HG02588 (cell line): ENCODE results near the gene SLC7A4.

Experiments
- ATAC-seq: cut with Tn5 transposase; IDR thresholded peaks from one replicate; pipeline ENCODE4 v1.9.1; 2021; ENCODE audit warnings: mild to moderate bottlenecking, moderate library complexity; ENCODE audit not compliant: unreplicated experiment

The SLC7A4 gene

DNA sequence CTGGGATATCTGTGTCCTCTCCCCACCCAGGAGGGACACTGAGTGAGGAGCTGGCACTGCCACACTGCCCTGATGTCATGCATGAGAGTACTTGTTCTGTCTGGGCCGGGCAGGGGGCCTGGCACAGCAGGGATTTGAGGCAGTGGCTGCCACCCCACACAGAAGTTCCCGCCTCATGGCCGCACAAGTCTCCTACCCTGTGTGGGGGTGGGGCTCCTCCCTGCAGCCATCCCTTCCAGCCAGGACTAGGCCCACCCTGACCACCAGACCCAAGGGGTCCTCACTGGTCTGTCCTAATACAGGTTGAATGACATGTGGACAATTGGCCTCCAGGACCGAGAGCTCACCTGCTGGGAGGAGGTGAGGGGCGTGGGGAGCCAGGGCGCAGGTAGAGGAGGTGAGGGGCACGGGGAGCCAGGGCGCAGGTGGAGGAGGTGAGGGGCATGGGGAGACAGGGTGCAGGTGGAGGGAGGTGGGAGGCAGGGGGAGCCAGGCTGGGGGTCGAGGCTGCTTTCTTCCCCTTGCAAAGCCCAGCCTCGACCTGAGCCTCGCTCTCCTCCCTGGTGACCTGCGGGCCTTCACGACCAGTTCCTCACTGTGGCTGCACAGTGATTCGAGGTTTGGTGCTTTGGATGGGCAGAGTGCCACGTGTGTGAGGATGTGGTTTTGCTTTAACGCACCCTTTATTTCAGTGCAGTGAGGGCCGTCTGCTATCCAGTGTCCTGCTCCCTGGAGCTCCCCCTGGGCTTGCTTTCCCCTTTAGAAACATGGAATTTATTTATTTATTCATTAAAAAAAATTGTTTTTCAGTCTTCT, 42.8 kb downstream of the SLC7A4 start:
- ATAC-seq, result no peak

- ATAC-seq, result no peak
Observed at GRCh38 chr22:20988573-20989322, 43.6 kb downstream of the SLC7A4 start.

GRCh38 chr22:20987375-20987774, 45.0 kb downstream of the SLC7A4 start:
- no peak for ATAC-seq

DNA sequence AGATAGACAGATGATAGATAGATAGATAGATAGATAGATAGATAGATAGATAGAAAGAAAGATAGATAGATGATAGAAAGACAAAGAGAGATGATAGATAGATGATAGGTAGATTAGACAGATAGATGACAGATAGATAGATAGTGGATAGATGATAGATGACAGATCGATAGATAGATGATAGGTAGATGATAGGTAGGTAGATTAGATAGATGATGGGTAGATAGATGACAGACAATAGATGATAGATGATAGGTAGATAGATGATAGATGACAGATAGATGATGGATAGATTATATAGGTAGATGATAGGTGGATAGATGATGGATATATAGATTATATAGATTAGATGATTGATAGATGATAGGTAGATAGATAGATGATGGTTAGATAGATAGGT, 46.0 kb downstream of the SLC7A4 start:
- ATAC-seq, result no peak

GRCh38 chr22:20985720-20986119, 46.6 kb downstream of the SLC7A4 start:
- no peak for ATAC-seq

DNA sequence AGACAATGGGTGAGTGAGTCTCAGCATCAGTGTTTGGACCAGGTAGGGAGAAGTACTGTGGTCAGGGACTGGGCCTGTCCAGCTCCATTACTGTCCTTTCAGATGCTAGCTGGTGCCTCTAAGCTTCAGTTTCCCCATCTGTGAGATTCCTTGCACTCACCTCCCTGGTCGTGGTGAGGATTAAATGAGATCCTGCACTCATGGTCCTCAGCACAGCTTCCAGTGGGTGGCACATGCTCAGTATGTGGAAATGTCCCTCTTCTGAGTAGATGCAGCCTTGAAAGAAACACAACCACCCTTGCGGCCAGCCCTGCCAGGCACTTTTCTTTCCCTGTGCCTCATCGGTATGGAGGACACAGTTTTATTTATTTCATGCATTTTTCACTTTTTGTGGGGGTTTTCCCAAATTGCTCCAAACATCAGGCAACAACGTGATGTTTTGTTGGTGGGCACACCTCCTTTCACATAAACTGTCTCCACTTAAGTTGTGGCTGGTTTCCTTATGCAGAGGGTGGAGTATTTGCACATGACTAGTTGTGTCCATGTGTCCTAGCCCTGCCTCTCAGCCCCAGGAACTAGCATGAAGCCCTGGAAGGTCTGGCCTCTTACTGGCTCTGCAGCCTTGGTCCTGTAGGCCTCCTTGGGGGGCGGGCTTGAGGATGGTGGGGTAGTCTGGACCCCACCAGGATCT, 49.1 kb downstream of the SLC7A4 start:
- ATAC-seq, result no peak

GRCh38 chr22:20982563-20982882, 49.8 kb downstream of the SLC7A4 start:
- peak; percentile 10 for ATAC-seq

- ATAC-seq, result peak; percentile 76
Observed at GRCh38 chr22:20981787-20982562, 50.4 kb downstream of the SLC7A4 start, which contains the start of gene LZTR1. Gene LZTR1 (plus strand): TSS chr22:20982297. CDS start chr22:20982372, 75 bp downstream.

DNA sequence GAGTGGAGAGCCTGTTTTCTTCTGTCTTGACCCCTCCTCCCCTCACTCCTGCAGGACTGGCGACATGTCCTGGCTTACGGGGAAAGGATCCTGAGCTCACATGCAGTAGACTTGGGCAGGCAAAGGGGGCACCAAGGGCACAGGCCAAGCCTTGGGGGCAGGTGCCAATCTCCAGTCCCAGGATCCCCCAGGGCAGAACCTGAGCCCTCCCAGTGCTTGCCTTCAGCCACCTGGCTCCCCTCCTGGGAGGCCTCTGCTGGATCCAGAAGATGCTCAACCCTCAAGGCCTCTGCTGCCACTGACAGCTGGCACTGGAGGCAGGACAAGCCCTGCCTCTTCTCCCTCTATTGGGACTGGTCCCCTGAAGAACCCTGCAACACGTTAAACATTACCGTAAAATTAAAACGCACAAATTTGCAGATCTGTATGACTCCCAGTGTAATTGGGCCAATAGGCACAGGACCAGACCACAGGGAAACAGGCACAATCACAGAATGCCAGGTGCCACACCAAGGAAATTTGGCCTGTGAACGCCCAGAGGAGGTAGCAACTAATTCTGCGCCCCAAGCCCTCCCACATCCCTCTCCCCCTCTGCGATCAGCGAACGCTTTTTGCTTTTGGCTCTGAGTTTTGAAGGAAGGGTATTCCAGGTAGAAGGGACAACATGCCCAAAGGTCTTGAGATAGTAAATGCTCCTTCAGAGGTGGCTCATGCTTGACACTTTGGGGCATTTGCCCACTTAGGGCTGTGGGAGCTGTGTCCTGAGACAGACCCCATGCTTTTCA, 51.2 kb downstream of the SLC7A4 start:
- no peak for ATAC-seq

- ATAC-seq, result no peak
Observed at GRCh38 chr22:20980523-20980922, 51.8 kb downstream of the SLC7A4 start.

DNA sequence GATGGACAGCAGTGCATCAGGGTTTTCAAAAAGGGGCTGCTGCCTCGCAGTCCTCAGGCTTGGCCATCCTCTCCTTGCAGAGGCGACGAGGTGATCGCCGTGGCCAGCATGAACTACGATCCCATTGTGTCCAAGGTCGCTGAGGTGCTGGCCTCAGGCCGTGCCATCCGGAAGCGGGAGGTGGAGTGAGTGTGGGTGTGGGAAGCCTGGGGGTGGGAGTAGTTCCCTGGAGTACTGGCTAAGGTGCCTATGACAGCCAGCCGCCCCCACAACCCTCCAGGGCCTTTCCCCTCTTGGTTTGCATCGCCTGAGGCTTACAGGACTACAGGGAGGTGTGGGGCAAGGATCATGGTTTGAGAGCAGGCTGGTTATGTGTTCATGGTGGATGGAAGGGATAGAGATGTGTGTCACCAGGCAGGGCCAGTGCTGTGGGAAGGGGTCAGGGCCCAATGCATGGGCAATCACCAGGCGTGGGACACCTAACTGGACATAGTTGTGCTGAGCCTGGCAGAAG, 52.4 kb downstream of the SLC7A4 start:
- no peak for ATAC-seq

DNA sequence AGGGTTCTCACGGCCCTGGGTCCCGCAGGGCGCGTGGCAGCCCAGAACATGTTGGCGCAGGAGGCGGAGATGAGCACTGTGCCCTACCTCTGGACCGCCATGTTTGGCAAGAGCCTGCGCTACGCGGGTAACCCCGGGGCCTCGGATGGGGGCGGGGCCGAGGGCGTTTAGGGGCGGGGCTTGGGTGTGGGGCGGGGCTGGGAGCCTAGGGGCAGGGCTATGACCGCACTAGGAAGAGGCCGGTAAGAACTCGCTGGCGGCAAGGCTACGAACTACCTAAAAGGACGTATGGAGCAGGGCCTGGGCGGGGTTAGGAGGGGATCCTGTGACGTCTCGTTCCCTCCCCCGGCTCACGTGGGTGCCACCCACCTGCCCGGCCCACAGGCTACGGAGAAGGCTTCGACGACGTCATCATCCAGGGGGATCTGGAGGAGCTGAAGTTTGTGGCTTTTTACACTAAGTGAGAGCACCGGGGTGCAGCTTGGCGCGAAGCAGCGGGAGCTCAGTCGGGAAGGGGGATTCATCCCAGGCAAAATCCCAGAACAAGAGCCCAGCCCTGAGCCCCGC, 53.0 kb downstream of the SLC7A4 start:
- no peak for ATAC-seq
